ENCODE data around the gene DMGDH. TPM values are rescaled to one million over a fixed set of nuclear protein-coding genes. Genes with fewer than 3 reads are reported as not detected.

DMGDH gene
- 1 to 10 TPM in 1 of 2 donors, not detected in 1; 2.7 TPM for total RNA-seq

DNA sequence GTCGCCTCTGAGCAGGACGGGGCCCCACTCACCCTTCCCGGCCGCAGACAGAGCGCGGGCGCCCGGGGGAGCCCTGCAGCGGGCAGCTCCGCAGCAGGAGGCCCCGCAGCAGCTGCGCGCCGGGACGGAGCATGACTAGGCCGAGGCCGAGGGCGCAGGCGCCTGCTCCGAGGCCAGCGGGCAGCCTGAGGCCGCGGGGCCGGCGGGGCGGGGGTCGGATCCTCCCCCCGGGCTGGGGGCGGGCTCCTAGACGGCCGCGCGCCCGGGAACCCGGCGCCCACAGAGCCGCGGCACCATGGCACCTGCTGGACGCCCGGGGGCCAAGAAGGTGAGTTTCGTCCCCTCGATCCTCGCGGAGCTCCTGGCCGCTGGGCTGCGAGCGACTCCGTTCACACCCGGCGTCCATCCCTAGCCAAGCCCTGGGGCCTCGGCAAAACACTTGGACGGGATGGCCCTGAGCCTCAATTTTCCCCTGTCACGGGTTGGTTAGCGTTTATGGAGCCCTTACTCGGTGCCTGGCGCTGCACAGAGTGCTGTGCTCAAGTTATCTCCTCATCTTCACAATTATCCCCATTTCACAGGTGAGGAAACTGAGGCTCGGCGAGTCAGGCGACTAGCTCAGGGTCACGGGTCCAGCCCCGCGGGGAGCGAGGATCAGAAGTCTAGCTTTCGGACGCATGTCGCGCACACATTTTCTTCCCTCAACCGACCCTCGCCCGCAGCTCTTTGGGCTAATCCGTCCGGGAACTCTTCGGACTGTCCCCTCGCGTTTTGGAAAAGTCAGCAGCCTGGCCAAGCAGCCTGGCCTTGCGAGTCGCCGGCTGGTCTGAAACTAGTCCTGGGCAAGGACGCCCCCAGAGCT, at the start of gene DMGDH, which contains the start of gene BHMT2:
TSS of gene DMGDH (minus strand) at position 187 of the 862 bp plus-strand sequence. CDS start at position 133, 54 bp downstream.
TSS of gene BHMT2 (plus strand) at position 280 of the 862 bp plus-strand sequence. CDS start at position 296, 16 bp downstream.
- no peak for DNase-seq (ENCODE audit: low spot score in 2 of 2)
- no peaks in the 10 kb centered on the region for H3K9me3 Mint-ChIP-seq
- H3K27ac Mint-ChIP-seq, result no peak within 1 kb of the TSS
- peaks cover 0 to 6% of the 10 kb centered on the region in 2 donors for H3K36me3 Mint-ChIP-seq
- ATAC-seq, result peak in 1 of 2 donors; percentile 48

DNA sequence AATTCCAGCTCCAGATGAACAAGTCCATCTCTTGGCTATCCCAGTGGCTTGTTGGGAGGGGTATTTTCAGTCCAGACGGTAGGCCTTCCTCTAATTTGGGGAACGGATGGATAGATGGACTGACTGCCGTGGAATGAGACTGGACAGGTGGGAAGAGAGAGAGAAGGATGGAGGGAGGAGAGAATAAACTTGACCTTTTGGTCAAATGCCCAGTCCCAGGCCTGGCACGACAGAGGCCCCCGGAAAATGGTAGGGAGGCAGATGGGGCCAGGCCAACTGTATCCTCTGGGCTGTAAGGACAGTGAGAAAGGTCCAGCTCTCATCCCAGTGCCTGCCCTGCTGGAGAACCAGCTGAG, 43.2 kb upstream of the DMGDH start:
- Mint-ChIP-seq H3K9me3 (no peaks in the 10 kb centered on the region), H3K27ac (no peak overlapping the region), H3K36me3 (no peaks in the 10 kb centered on the region)
- DNase-seq (ENCODE audit: low spot score in 2 of 2), result no peak
- ATAC-seq, result no peak

DNA sequence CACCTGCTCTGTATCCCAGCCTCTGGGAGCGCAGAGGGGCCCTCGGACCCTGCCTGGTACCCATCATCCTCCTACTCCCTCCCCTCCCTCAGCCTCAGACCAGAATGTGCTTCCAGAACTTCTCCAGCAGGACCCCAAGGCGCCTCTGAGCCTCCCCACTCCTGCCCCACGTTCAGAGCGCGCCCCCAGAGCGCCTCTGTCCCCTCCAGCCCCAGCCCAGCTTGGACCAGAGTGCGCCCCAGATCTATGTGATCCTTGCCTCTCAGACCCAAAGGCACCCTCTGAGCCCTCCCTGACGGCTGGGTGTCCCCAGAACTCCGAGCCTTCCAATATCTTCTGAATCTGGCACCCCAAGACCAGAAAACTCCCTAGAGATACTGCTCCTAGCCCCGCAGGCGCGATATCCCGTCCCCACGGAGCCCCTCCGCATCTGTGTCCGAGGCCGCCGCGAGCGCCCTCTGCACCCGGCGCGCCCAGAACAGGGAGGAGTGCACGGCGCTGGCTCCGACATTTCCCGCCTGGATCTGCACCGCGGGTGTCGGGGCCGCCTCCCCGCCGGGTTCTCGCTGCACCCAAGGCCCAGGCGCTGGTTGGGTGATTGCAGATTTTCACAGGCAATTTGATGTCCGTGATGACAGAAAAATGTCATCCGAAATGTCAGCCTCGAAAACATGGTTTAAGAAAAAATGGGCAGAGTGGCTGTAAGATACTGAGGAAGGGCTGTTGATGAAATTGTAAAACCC, 42.7 kb upstream of the DMGDH start:
- no peak for ATAC-seq
- H3K36me3 Mint-ChIP-seq, result no peaks in the 10 kb centered on the region
- H3K9me3 Mint-ChIP-seq, result no peaks in the 10 kb centered on the region
- DNase-seq (ENCODE audit: low spot score in 2 of 2), result no peak
- no peak overlapping the region for H3K27ac Mint-ChIP-seq

GRCh38 chr5:79111387-79111959, 42.0 kb upstream of the DMGDH start, which contains the start of gene BHMT:
Gene BHMT (plus strand): TSS chr5:79111809. CDS start chr5:79111886, 77 bp downstream.
- no peak for DNase-seq (ENCODE audit: low spot score in 2 of 2)
- ATAC-seq, result no peak
- H3K9me3 Mint-ChIP-seq, result no peaks in the 10 kb centered on the region
- no peak within 1 kb of the TSS for H3K27ac Mint-ChIP-seq
- no peaks in the 10 kb centered on the region for H3K36me3 Mint-ChIP-seq

DNA sequence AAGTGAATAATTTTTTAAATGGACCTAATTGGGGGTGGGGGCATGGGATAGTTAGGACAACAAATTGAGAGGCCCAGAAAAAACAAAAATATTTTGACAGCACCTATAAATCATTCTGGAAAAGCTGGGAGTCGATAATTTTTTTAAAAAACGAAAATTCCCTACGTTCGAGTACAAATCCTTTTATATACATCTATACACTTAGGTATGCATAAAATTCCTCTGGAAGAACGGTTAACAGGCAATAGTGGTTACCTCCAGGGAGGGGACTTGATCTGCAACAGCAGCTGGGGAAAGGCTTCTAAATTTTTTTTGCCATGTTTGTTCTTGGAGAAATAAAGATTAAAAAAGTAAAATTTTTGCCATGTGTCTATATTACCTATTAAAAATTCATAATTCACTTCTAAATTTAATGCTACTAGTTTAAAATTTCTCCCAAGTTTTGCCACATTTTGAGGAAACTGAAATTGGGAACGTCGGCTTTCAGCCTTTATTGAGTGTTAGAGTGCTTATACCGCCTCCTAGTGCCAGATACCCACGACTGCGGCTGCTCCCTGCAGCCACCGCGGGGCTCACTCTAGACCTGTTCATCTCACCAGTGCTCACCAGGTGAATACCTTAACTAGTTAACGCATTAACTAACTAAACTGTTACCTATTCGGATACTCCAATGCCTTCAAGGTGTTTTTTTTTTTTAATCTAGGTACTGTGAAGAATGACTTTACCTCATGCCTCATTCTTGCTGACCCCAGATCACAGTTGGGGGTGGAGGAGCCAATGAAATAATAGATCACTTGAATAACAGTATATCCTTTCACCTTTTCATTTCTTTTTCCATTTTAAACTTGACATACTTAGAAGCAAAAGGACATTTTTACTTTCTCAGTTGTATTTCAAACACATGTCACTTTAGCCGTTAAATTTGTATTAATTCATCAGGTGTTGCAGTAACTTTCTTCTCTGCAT, 40.3 kb upstream of the DMGDH start:
- Mint-ChIP-seq H3K27ac (no peak overlapping the region), H3K9me3 (no peaks in the 10 kb centered on the region), H3K36me3 (no peaks in the 10 kb centered on the region)
- ATAC-seq, result peak; percentile 63 to 69
- peak in 1 of 2 donors; percentile 12 for DNase-seq (ENCODE audit: low spot score in 2 of 2)

DNA sequence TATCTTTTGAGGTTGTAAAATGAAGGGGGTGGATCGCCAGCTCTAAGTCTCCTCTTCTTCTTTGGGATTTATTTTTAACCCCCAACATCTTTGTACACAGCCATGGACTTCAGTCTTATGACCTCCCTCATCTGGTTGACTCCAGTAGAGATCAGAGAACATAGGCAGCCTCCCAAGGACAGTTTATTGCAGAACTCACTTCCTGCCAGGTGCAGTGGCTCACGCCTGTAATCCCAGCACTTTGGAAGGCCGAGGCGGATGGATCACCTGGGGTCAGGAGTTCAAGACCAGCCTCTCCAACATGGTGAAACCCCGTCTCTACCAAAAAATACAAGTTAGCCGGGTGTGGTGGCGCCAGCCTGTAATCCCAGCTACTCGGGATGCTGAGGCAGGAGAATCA, 39.3 kb upstream of the DMGDH start:
- no peak for DNase-seq (ENCODE audit: low spot score in 2 of 2)
- Mint-ChIP-seq H3K36me3 (no peaks in the 10 kb centered on the region), H3K9me3 (no peaks in the 10 kb centered on the region), H3K27ac (no peak overlapping the region)
- no peak for ATAC-seq

GRCh38 chr5:79108086-79108485, 38.6 kb upstream of the DMGDH start:
- Mint-ChIP-seq H3K36me3 (no peaks in the 10 kb centered on the region), H3K9me3 (no peaks in the 10 kb centered on the region), H3K27ac (no peak overlapping the region)
- ATAC-seq, result no peak
- DNase-seq (ENCODE audit: low spot score in 2 of 2), result no peak

DNA sequence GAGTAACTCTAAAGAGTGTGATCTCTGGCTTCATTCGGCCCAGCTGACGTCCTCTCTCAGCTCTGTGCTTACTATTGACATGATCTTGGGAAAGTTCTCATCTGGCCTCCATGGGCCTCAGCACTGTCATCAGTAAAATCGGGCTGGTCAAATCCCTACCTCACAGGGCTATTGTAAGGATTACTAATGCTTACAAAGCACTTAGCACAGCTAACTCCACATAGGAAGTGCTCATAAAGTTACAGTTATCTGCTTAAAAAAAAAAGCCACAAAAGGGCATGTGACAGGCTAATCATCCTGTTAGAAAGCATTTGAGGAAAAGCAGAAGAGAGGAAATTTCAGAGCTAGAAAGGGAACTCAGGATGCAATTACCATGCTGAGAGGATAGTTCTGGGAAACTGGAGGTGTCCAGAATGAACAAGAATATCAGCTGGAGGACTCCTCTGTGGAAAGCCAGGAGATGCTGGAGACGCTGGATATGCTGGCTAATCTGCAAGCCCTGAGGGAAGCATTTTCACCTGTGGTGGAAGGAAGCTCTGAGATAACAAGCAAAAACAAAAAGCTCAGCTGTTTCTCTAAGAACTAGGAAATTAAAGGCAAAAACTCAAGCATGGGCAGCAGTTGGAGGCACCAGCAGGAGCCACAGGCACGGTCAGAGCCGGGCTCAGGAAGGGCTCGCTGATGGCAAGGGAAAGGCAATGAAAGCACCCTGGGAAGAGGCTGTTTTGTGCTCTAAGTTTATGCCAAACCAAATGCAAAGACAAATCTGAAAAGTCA, 37.7 kb upstream of the DMGDH start:
- Mint-ChIP-seq H3K36me3 (peaks cover 0 to under 1% of the 10 kb centered on the region in 2 donors), H3K27ac (peak overlapping the region in 1 of 2 donors; percentile 50), H3K9me3 (no peaks in the 10 kb centered on the region)
- DNase-seq (ENCODE audit: low spot score in 2 of 2), result no peak
- ATAC-seq, result no peak

DNA sequence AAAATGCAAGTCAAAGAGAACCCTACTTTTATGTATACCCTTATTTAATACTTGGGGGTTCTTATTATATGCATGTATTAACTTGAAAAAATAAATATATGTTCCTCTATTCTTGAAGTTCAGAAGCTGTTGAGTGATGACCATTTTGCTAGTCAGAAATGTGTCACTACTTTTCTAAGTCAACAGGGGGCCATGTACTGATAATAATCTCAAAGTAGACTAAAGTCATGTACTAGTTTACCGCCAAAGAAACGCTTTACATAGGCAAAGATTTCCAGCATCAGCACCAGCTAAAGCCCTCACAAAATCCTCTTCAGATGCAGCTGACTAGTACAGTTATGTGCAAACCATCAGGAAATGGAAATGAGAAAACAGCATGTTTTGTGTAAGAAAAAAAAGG, 36.4 kb upstream of the DMGDH start:
- DNase-seq (ENCODE audit: low spot score in 2 of 2) (no peak), ATAC-seq (no peak)
- H3K9me3 Mint-ChIP-seq, result no peaks in the 10 kb centered on the region
- H3K36me3 Mint-ChIP-seq, result peaks cover 7% of the 10 kb centered on the region in 2 donors
- no peak overlapping the region for H3K27ac Mint-ChIP-seq

DNA sequence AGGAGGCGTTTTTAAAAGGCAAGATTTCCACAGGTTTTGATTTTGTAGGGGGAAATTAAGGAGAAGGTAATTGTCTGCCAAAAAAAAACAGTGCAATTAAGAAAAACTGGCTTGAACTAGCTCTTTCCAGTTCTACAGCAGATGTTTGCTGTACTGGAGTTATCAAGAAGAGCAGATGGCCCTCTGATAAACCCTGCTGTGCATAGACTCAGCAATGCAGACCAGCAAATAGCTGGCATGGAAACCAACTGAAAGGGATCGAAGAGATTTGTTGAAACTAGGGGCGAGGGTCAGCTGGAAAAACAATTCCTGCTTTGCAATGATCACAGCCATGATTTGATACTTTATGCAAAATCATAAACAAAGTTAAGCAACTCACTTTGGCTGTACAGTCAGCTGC, 24.3 kb upstream of the DMGDH start:
- no peak for ATAC-seq
- DNase-seq (ENCODE audit: low spot score in 2 of 2), result no peak
- no peak overlapping the region for H3K27ac Mint-ChIP-seq
- no peaks in the 10 kb centered on the region for H3K9me3 Mint-ChIP-seq
- no peaks in the 10 kb centered on the region for H3K36me3 Mint-ChIP-seq

GRCh38 chr5:79091064-79091463, 21.6 kb upstream of the DMGDH start:
- Mint-ChIP-seq H3K9me3 (no peaks in the 10 kb centered on the region), H3K27ac (no peak overlapping the region), H3K36me3 (no peaks in the 10 kb centered on the region)
- DNase-seq (ENCODE audit: low spot score in 2 of 2) (no peak), ATAC-seq (no peak)

DNA sequence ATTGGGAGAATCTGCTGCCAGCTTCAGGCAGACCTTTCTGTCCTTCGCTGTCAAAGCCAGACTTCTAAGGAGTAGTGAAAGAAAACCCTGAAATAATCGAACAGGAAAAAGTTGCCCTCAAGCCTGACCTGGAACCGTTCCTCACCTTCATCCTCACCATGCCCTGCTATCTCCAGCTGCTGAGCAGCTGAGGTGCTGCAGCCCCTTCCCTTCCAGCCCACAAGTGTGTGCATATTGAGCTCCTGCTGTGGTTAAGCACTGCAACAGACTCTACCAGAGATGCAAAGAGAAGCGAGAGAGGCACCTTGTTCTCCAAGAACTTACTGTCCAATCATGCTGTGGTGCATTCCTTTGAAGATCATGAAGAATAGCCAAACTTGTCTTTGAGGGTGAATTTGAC, 19.0 kb upstream of the DMGDH start:
- no peak for ATAC-seq
- Mint-ChIP-seq H3K36me3 (no peaks in the 10 kb centered on the region), H3K27ac (no peak overlapping the region)

GRCh38 chr5:79086116-79086515, 16.6 kb upstream of the DMGDH start:
- H3K9me3 Mint-ChIP-seq, result no peaks in the 10 kb centered on the region
- DNase-seq (ENCODE audit: low spot score in 2 of 2) (no peak), ATAC-seq (peak in 1 of 2 donors; percentile 11)
- H3K27ac Mint-ChIP-seq, result no peak overlapping the region
- no peaks in the 10 kb centered on the region for H3K36me3 Mint-ChIP-seq

More for the DNA sequence above, 19.0 kb upstream of the DMGDH start:
- no peak for DNase-seq (ENCODE audit: low spot score in 2 of 2)
- no peaks in the 10 kb centered on the region for H3K9me3 Mint-ChIP-seq

DNA sequence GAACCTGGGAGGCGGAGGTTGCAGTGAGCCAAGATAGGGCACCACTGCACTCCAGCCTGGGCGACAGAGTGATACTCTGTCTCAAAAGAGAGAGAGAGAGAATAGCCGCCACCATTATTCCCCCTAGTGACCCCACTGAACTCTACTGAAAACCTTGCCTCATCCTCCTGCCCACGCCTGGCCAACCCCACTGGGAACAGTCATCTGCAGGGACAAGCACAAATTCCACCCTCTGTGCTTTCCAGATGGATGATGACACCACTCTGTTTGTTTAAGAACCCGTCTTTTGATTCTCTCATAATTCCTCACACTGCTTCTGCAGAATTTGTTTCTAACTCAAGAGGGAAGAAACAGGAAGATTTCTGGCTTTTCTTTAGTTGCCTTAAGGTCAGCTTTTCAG, 12.3 kb upstream of the DMGDH start:
- no peaks in the 10 kb centered on the region for H3K36me3 Mint-ChIP-seq
- no peaks in the 10 kb centered on the region for H3K9me3 Mint-ChIP-seq
- ATAC-seq, result no peak
- no peak for DNase-seq (ENCODE audit: low spot score in 2 of 2)
- no peak overlapping the region for H3K27ac Mint-ChIP-seq

GRCh38 chr5:79080804-79081203, 11.3 kb upstream of the DMGDH start:
- H3K9me3 Mint-ChIP-seq, result no peaks in the 10 kb centered on the region
- no peaks in the 10 kb centered on the region for H3K36me3 Mint-ChIP-seq
- DNase-seq (ENCODE audit: low spot score in 2 of 2), result no peak
- ATAC-seq, result no peak
- H3K27ac Mint-ChIP-seq, result no peak overlapping the region

All from activated naive CD4-positive, alpha-beta T cell treated with anti-CD3 and anti-CD28 coated beads, Interleukin-2, amount 50 U/mL, for 72 hours (primary cell).